Globus pallidus (tissue), 1 donor: Measurements from ENCODE around the gene CITED2.

Experiments
- DNase-seq: peaks from one replicate; pipeline ENCODE4 v3.0.0-alpha.2; 2015; ENCODE audit warnings: low spot score

Gene CITED2

GRCh38 chr6:139329224-139329623 lies 45.2 kb downstream of the CITED2 start:
- DNase-seq: no peak

GRCh38 chr6:139327038-139327437 lies 47.4 kb downstream of the CITED2 start:
- DNase-seq: no peak

- no peak for DNase-seq
Measured at GRCh38 chr6:139325686-139326085, 48.8 kb downstream of the CITED2 start.

- no peak for DNase-seq
Measured at GRCh38 chr6:139325125-139325524, 49.3 kb downstream of the CITED2 start.

GRCh38 chr6:139324301-139324555 lies 50.2 kb downstream of the CITED2 start:
- DNase-seq: no peak

- peak; percentile 22 for DNase-seq
Measured at GRCh38 chr6:139323511-139324300, 50.7 kb downstream of the CITED2 start.
